ENCODE measurements around the gene FLNB.

The FLNB gene

DNA sequence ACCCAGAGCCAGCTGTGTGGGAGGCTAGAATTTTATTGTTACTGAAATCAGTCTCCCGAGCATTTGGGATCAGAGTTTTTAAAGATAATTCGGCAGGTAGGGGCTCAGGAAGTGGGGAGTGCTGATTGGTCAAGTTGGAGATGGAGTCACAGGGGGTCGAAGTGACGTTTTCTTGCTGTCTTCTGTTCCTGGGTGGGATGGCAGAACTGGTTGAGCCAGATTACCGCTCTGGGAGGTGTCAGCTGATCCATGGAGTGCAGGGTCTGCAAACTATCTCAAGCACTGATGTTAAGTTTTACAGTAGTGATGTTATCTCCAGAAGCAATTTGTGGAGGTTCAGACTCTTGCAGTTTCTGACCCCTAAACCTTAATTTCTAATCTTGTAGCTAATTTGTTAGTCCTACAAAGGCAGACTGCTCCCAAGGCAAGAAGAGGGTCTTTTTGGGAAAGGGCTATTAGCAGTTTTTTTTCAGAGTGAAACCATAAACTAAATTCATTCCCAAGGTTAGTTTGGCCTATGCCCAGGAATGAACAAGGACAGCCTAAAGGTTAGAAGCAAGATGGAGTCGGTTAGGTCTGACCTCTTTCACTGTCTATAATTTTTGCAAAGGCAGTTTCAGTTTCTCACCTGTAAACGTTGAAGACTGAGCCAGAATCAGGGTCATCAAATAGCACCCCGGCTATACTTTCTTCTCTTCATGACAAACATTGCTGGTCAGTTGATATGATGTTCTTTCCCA, 28.2 kb downstream of the FLNB start:
- ATAC-seq, result no peak
- TF ChIP-seq CSDC2 (CRISPR knock-in tag; IDR thresholded peaks at IDR 0.05) (peak; percentile 73; the same call in 1 of the 2 replicates), ZNF8 (CRISPR knock-in tag; IDR thresholded peaks at IDR 0.05) (no peak), OSR1 (CRISPR knock-in tag; IDR thresholded peaks at IDR 0.05) (0 out of 2 replicates have a peak, but pooled peaks have one; percentile 15)
- TF ChIP-seq, protein P1, sequence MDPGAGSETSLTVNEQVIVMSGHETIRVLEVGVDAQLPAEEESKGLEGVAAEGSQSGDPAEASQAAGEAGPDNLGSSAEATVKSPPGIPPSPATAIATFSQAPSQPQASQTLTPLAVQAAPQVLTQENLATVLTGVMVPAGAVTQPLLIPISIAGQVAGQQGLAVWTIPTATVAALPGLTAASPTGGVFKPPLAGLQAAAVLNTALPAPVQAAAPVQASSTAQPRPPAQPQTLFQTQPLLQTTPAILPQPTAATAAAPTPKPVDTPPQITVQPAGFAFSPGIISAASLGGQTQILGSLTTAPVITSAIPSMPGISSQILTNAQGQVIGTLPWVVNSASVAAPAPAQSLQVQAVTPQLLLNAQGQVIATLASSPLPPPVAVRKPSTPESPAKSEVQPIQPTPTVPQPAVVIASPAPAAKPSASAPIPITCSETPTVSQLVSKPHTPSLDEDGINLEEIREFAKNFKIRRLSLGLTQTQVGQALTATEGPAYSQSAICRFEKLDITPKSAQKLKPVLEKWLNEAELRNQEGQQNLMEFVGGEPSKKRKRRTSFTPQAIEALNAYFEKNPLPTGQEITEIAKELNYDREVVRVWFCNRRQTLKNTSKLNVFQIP (CRISPR knock-in tag; IDR thresholded peaks at IDR 0.05; ENCODE audit: borderline replicate concordance, low read depth), result no peak

DNA sequence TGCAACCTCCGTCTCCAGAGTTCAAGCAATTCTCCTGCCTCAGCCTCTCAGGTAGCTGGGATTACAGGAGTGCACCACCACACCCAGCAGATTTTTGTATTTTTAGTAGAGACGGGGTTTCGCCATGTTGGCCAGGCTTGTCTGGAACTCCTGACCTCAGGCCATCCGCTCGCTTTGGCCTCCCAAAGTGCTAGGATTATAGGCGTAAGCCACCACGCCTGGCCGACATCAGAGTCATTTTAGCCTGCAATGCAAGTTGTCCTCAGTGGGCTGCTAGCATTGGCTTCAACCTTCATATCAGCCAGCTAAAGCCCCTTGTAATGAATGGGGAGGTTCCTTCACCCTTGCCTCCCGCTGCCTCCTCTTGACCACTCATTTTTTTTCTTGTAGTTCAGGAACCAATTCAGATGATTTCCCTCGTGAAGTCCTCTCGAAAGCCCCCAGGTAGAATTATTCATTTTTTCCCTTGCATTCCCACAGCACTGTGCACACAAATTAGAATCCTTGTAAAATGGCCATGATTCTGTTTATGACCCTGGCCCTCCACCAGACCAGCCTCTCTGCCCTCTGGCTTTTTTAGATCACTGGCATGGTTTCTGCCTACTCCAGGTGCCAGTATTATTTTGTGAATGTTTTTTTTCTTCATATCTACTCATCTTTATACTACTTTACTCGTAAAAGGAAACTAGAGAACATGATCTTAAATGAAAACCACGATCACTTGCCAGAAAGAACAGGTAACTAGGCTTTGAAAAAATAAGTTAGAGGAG, 29.1 kb downstream of the FLNB start:
- ATAC-seq, result no peak
- TF ChIP-seq ISL1 (CRISPR knock-in tag; IDR thresholded peaks at IDR 0.05), result no peak
- no peak for TF ChIP-seq CSDC2 (CRISPR knock-in tag; IDR thresholded peaks at IDR 0.05)

DNA sequence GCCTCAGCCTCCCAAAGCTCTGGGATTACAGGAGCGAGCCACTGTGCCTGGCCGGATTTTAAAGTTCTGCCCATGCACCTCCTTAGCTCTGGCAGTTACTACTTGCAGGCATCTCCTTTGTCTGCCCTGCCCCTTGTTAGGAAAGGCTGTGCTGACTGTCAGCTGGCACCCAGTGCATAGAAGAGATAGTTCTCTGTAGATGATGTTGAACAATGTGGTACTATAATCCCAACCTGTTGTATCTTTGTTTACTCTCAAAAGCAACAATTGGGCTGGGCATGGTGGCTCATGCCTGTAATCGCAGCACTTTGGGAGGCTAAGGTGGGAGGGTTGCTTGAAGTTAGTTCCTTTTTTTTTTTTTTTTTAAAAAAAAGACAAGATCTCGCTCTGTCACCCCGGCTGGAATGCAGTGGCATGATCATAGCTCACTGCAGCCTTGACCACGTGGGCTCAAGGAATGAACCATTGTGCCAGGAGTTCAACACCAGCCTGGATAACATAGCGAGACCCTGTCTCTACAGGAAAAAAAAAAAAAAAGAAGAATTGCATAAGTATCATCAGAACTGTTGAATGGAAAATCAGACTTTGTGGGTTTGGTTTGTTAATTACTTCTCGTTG, 30.6 kb downstream of the FLNB start:
- TF ChIP-seq ARNTL (CRISPR knock-in tag; IDR thresholded peaks at IDR 0.05; ENCODE audit: borderline replicate concordance, low read depth) (no peak), ZFP30 (CRISPR knock-in tag; IDR thresholded peaks at IDR 0.05) (no peak), BACH2 (CRISPR knock-in tag; IDR thresholded peaks at IDR 0.05; ENCODE audit: borderline replicate concordance) (no peak), TOX (CRISPR knock-in tag; IDR thresholded peaks at IDR 0.05; ENCODE audit: borderline replicate concordance) (no peak), SNAI2 (CRISPR knock-in tag; IDR thresholded peaks at IDR 0.05) (no peak), CSDC2 (CRISPR knock-in tag; IDR thresholded peaks at IDR 0.05) (no peak), TCF4 (CRISPR knock-in tag; IDR thresholded peaks at IDR 0.05; ENCODE audit: borderline replicate concordance) (no peak), ZFP3 (CRISPR knock-in tag; IDR thresholded peaks at IDR 0.05) (no peak), ZNF8 (CRISPR knock-in tag; IDR thresholded peaks at IDR 0.05) (no peak), OSR1 (CRISPR knock-in tag; IDR thresholded peaks at IDR 0.05) (no peak)
- TF ChIP-seq, protein P2, sequence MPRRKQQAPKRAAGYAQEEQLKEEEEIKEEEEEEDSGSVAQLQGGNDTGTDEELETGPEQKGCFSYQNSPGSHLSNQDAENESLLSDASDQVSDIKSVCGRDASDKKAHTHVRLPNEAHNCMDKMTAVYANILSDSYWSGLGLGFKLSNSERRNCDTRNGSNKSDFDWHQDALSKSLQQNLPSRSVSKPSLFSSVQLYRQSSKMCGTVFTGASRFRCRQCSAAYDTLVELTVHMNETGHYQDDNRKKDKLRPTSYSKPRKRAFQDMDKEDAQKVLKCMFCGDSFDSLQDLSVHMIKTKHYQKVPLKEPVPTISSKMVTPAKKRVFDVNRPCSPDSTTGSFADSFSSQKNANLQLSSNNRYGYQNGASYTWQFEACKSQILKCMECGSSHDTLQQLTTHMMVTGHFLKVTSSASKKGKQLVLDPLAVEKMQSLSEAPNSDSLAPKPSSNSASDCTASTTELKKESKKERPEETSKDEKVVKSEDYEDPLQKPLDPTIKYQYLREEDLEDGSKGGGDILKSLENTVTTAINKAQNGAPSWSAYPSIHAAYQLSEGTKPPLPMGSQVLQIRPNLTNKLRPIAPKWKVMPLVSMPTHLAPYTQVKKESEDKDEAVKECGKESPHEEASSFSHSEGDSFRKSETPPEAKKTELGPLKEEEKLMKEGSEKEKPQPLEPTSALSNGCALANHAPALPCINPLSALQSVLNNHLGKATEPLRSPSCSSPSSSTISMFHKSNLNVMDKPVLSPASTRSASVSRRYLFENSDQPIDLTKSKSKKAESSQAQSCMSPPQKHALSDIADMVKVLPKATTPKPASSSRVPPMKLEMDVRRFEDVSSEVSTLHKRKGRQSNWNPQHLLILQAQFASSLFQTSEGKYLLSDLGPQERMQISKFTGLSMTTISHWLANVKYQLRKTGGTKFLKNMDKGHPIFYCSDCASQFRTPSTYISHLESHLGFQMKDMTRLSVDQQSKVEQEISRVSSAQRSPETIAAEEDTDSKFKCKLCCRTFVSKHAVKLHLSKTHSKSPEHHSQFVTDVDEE (CRISPR knock-in tag; IDR thresholded peaks at IDR 0.05), result no peak
- TF ChIP-seq, protein P3, sequence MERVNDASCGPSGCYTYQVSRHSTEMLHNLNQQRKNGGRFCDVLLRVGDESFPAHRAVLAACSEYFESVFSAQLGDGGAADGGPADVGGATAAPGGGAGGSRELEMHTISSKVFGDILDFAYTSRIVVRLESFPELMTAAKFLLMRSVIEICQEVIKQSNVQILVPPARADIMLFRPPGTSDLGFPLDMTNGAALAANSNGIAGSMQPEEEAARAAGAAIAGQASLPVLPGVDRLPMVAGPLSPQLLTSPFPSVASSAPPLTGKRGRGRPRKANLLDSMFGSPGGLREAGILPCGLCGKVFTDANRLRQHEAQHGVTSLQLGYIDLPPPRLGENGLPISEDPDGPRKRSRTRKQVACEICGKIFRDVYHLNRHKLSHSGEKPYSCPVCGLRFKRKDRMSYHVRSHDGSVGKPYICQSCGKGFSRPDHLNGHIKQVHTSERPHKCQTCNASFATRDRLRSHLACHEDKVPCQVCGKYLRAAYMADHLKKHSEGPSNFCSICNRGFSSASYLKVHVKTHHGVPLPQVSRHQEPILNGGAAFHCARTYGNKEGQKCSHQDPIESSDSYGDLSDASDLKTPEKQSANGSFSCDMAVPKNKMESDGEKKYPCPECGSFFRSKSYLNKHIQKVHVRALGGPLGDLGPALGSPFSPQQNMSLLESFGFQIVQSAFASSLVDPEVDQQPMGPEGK (CRISPR knock-in tag; IDR thresholded peaks at IDR 0.05; ENCODE audit: borderline replicate concordance), result no peak
- ATAC-seq, result peak; percentile 37

DNA sequence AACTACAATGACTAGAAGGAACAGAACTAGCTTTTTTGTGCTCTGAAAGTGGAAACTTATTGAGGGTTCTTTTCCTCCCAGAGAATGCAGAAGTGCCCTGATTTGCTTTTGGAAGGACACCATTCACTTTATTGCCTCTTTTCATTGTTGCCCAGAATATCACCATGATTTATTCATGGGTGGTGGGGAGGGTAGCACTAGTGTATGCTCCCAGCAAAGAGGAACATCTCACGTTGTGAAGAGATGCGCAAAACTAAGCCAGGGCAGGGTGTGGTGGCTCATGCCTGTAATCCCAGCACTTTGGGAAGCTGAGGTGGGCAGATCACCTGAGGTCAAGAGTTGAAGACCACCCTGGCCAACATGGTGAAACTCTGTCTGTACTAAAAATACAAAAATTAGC, 31.4 kb downstream of the FLNB start:
- TF ChIP-seq ZFP3 (CRISPR knock-in tag; IDR thresholded peaks at IDR 0.05) (no peak), TOX (CRISPR knock-in tag; IDR thresholded peaks at IDR 0.05; ENCODE audit: borderline replicate concordance) (no peak), CSDC2 (CRISPR knock-in tag; IDR thresholded peaks at IDR 0.05) (no peak), ARNTL (CRISPR knock-in tag; IDR thresholded peaks at IDR 0.05; ENCODE audit: borderline replicate concordance, low read depth) (no peak), ZNF70 (CRISPR knock-in tag; IDR thresholded peaks at IDR 0.05) (no peak), PPARA (CRISPR knock-in tag; IDR thresholded peaks at IDR 0.05; ENCODE audit: borderline replicate concordance) (no peak)
- no peak for ATAC-seq

DNA sequence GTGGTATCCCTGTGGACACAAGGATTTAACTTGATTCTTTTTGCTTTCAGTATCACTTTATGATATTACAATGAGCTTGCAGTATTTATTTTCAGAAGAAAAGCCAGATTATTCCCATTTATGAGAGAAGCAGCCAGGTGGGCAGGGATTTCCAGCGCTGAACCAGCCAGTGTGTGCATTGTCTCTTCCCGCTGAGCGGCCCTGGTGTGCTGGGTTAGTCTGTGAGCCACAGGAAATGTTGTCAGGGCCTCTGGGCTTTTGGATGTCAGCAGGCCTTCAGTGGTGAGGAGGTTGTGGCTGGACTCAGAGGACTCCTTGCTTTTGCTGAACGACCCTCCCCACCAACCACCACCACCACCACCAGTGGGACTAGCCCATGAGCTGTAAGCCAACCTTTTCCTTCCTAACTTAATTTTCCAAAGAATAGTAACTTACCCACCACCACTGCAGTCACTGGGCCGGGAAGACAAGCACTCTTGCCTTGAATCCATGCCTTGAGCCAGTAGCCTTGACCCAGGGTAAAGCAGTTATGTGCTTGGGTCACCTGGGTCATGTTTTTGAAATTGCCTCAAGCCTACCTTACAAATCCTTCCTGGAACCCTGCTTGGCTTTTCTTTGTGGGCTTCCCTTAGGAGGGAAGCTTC, 33.1 kb downstream of the FLNB start:
- ATAC-seq, result peak; percentile 6; the same call in 2 of the 3 replicates
- TF ChIP-seq CSDC2 (CRISPR knock-in tag; IDR thresholded peaks at IDR 0.05) (no peak), ZNF70 (CRISPR knock-in tag; IDR thresholded peaks at IDR 0.05) (no peak), SNAI2 (CRISPR knock-in tag; IDR thresholded peaks at IDR 0.05) (no peak), ZC3H10 (CRISPR knock-in tag; IDR thresholded peaks at IDR 0.05) (no peak), ZFP3 (CRISPR knock-in tag; IDR thresholded peaks at IDR 0.05) (no peak), PPARA (CRISPR knock-in tag; IDR thresholded peaks at IDR 0.05; ENCODE audit: borderline replicate concordance) (no peak), ISL1 (CRISPR knock-in tag; IDR thresholded peaks at IDR 0.05) (no peak), RARB (CRISPR knock-in tag; IDR thresholded peaks at IDR 0.05) (no peak), ZFP30 (CRISPR knock-in tag; IDR thresholded peaks at IDR 0.05) (no peak), BACH2 (CRISPR knock-in tag; IDR thresholded peaks at IDR 0.05; ENCODE audit: borderline replicate concordance) (no peak)
- TF ChIP-seq, protein P4, sequence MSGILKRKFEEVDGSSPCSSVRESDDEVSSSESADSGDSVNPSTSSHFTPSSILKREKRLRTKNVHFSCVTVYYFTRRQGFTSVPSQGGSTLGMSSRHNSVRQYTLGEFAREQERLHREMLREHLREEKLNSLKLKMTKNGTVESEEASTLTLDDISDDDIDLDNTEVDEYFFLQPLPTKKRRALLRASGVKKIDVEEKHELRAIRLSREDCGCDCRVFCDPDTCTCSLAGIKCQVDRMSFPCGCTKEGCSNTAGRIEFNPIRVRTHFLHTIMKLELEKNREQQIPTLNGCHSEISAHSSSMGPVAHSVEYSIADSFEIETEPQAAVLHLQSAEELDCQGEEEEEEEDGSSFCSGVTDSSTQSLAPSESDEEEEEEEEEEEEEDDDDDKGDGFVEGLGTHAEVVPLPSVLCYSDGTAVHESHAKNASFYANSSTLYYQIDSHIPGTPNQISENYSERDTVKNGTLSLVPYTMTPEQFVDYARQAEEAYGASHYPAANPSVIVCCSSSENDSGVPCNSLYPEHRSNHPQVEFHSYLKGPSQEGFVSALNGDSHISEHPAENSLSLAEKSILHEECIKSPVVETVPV (CRISPR knock-in tag; IDR thresholded peaks at IDR 0.05), result no peak
- TF ChIP-seq, protein P3 (CRISPR knock-in tag; IDR thresholded peaks at IDR 0.05; ENCODE audit: borderline replicate concordance), result no peak

All from SK-N-SH treated with all-trans-retinoic acid at 6 μM for 48 hours (cell line).